Subcutaneous adipose tissue (tissue), 4 donors: ENCODE data around the gene ANKMY2. TPM values are rescaled to one million over a fixed set of nuclear protein-coding genes. Genes with fewer than 3 reads are reported as not detected.

Source experiments
- total RNA-seq, 4 donors: library from RNA; depleted of rRNA; stranded (reverse); fragments of >200 nt; gene quantifications; one replicate each; pipeline ENCODE4 v1.1.0, GENCODE V29; 2016
- TF ChIP-seq, protein P1 (sequence below): fragments of 450-650 bp; IDR thresholded peaks from one replicate; pipeline ENCODE4 v1.5.1; 2016; ENCODE audit warnings: low read depth, mild to moderate bottlenecking, control low read depth, antibody characterized with exemption, moderate library complexity

ANKMY2 gene
- total RNA-seq, 4 donors from 2014 or later, result 19.2 to 24.9 (median 21.1) TPM

DNA sequence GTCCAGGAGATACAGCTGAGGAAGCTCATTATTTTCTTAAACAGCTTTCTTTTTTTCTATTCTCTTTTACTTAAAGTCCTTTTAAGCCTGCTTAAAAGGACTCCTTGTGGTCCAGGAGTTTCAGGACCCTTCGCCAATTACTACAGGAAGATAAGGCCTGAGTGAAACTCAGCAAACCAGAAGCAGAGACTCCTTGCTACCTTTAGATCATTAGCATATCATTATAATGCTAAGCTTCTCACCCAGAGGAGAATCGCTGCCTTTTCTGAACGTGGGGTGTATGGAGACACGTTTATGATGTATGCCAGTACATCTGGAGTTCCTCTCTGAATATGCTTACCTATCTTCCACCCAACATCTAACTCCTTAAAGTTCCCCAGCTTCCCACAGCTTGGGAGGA lies 47.5 kb downstream of the ANKMY2 start:
- TF ChIP-seq, protein P1, sequence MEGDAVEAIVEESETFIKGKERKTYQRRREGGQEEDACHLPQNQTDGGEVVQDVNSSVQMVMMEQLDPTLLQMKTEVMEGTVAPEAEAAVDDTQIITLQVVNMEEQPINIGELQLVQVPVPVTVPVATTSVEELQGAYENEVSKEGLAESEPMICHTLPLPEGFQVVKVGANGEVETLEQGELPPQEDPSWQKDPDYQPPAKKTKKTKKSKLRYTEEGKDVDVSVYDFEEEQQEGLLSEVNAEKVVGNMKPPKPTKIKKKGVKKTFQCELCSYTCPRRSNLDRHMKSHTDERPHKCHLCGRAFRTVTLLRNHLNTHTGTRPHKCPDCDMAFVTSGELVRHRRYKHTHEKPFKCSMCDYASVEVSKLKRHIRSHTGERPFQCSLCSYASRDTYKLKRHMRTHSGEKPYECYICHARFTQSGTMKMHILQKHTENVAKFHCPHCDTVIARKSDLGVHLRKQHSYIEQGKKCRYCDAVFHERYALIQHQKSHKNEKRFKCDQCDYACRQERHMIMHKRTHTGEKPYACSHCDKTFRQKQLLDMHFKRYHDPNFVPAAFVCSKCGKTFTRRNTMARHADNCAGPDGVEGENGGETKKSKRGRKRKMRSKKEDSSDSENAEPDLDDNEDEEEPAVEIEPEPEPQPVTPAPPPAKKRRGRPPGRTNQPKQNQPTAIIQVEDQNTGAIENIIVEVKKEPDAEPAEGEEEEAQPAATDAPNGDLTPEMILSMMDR, result no peak

DNA sequence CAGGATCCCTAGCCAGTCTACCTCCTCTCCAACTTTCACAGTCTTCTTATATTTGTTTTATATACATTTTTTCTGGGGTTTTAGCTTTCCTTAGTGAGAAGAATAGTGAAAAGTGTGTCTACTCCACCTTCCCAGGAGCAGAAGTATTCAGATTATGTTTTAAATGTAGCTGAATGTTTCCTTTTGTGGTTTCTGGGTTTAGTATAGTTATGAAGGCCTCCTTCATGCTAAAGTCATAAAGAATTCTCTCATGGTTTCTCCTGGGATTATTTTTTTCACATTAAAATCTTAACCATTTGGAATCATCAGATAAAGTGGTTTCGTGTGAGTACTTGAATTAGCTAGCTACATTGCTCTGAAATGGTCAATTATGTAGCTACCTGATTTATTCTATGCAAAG lies 50.9 kb downstream of the ANKMY2 start:
- TF ChIP-seq, protein P1, result no peak

DNA sequence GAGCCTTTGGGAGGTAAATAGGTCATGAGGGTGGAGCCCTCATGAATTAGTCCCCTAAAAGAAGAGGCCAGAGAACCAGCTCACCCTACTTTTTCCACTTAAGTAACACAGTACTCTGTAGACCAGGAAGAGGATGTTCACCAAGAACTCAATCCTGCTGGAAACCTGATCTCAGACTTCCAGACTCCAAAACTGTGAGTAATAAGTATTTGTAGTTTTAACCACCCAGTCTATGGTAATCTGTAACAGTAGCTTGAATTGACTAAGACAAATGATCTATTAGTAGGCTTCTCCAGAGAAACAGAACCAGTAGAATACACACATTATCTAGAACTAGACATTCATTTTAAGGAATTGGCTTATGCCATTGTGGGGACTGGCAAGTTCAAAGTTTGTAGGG lies 51.5 kb downstream of the ANKMY2 start:
- TF ChIP-seq, protein P1, result no peak

DNA sequence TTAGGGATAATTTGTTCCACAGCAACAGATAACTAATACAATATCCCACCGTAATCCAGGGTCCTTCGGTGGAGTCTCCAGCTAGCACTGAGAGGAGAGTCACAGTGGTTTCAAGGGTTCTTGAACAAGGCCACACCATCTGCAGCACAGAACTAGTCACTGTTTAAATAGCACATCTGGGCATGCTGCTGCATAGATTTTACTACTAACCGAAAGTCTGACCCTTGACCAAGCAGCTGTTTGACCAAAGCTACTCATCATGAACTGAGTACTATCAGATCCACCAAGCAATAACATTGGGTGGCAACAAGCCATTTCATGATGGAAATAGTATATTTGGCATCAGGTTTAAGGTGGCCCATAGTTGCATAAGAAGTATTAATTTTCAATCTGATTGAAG lies 53.2 kb downstream of the ANKMY2 start:
- TF ChIP-seq, protein P1, result no peak

DNA sequence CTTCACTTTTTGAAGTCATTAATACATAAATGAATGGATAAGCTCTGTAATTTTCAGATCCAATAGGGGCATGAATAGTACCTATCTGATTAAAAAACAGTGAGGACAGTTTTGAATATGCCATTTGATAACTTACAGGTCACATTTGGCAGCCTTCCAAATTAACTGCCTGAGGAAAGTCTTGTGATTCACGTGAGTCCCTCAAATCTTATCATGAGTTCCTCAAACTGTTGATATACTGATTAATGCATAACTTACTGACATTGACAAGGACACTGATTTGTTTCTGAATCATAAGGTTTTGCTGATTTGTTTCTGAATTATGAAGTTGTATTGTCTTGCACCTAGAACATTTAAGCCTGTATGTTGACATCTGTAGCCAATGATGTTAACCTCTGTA lies 55.1 kb downstream of the ANKMY2 start:
- TF ChIP-seq, protein P1, result no peak

DNA sequence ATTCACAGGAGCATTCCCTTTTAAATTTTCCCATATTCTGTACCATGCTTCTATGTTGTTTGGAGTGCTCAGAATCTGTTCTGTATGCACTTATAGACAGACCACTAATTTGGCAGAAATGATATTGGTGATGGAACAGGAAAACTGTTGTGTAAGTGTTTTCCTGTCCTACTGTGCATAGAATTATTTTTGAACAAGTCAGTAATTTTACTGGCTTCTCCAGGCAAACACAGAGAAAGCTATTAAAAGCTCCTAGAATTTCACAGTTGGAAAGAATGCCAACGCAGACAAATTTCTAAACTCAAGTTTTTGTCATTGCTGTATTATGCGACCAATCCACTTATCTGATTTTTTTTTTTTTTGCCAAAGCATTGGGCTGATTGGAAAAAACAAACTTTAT lies 55.7 kb downstream of the ANKMY2 start:
- TF ChIP-seq, protein P1, result no peak

DNA sequence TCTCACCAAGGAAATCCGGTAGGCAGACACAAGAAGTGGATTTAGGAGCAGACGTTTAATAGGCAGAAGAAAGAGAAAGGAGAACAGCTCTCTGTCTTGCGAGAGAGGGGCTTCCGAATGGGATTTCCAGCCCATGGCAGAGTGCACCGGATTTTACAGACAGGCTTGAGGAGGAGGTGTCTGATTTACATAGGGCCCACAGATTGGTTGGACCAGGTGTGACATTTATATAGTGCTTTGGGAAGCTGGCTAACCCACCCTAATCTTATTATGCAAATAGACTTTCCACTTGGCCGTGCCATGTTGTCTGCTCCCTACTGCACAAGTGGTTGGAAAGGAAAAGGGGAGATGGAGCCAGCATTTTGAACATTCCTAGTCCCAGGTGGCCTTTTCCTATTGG lies 57.8 kb downstream of the ANKMY2 start:
- TF ChIP-seq, protein P1, result no peak
